Measurements from ENCODE around the gene HIC2.
"Not testable (repeated sequence)": the region's sequence is repeated elsewhere in the genome, so short reads cannot be mapped to it uniquely, and the experiment has no call there.

Gene HIC2

GRCh38 chr22:21417227-21417746 is at the start of gene HIC2:
TSS of gene HIC2 (plus strand) at chr22:21417371. CDS start at chr22:21442832, 25,461 bp downstream.
- DNase-seq (ENCODE audit: low spot score): not testable (repeated sequence)

- DNase-seq (ENCODE audit: low spot score): not testable (repeated sequence)
Observed at GRCh38 chr22:21368603-21369310, 48.4 kb upstream of the HIC2 start.

- DNase-seq (ENCODE audit: low spot score): not testable (repeated sequence)
Observed at GRCh38 chr22:21375880-21376279, 41.3 kb upstream of the HIC2 start.

- DNase-seq (ENCODE audit: low spot score): not testable (repeated sequence)
Observed at GRCh38 chr22:21383701-21384467, 33.3 kb upstream of the HIC2 start, which contains the start of gene RIMBP3B. TSS of gene RIMBP3B (plus strand) at chr22:21383751. CDS start at chr22:21383859, 108 bp downstream.

GRCh38 chr22:21384468-21385357 is 32.5 kb upstream of the HIC2 start:
- DNase-seq (ENCODE audit: low spot score): not testable (repeated sequence)

- not testable (repeated sequence) for DNase-seq (ENCODE audit: low spot score)
Observed at GRCh38 chr22:21389480-21389879, 27.7 kb upstream of the HIC2 start.

- not testable (repeated sequence) for DNase-seq (ENCODE audit: low spot score)
Observed at GRCh38 chr22:21390013-21390412, 27.2 kb upstream of the HIC2 start.

- DNase-seq (ENCODE audit: low spot score): not testable (repeated sequence)
Observed at GRCh38 chr22:21394613-21395012, 22.6 kb upstream of the HIC2 start.

GRCh38 chr22:21401197-21401969 is 15.8 kb upstream of the HIC2 start:
- DNase-seq (ENCODE audit: low spot score): not testable (repeated sequence)

GRCh38 chr22:21402763-21403314 is 14.3 kb upstream of the HIC2 start:
- DNase-seq (ENCODE audit: low spot score): not testable (repeated sequence)

- not testable (repeated sequence) for DNase-seq (ENCODE audit: low spot score)
Observed at GRCh38 chr22:21407139-21407538, 10.0 kb upstream of the HIC2 start.

- DNase-seq (ENCODE audit: low spot score): not testable (repeated sequence)
Observed at GRCh38 chr22:21407792-21408191, 9.4 kb upstream of the HIC2 start.

GRCh38 chr22:21416375-21416774 is 796 bp upstream of the HIC2 start:
- not testable (repeated sequence) for DNase-seq (ENCODE audit: low spot score)

- peak; percentile 10 for DNase-seq (ENCODE audit: low spot score)
Observed at GRCh38 chr22:21417853-21418252, 682 bp downstream of the HIC2 start.

- DNase-seq (ENCODE audit: low spot score): not testable (repeated sequence)
Observed at GRCh38 chr22:21418974-21419638, 1.9 kb downstream of the HIC2 start.

- not testable (repeated sequence) for DNase-seq (ENCODE audit: low spot score)
Observed at GRCh38 chr22:21420180-21420763, 3.1 kb downstream of the HIC2 start.

- not testable (repeated sequence) for DNase-seq (ENCODE audit: low spot score)
Observed at GRCh38 chr22:21424084-21424709, 7.0 kb downstream of the HIC2 start.

GRCh38 chr22:21434378-21435233 is 17.4 kb downstream of the HIC2 start:
- not testable (repeated sequence) for DNase-seq (ENCODE audit: low spot score)
